H1 (cell line): ENCODE data around the gene PCDHGA1. TPM values are rescaled to one million over a fixed set of nuclear protein-coding genes. Genes with fewer than 3 reads are reported as not detected.

Experiments used
- CTCF ChIA-PET: fragments of 300-600 bp; sonication (Branson Sonifier 250); formaldehyde crosslinking; loops from one replicate; lab custom pipeline; 2021; ENCODE audit not compliant: partially characterized antibody; lab: Charles Lee
- POLR2A ChIA-PET: fragments of 300-600 bp; sonication (Branson Sonifier 250); formaldehyde crosslinking; loops from one replicate; lab custom pipeline; 2021; ENCODE audit warnings: inconsistent platforms; ENCODE audit not compliant: partially characterized antibody; lab: Charles Lee
- DNase-seq, 2 experiments: peaks; one replicate each; pipeline versions ENCODE4 v3.0.0 to v3.0.0-alpha.2; 2010 to 2022; ENCODE audit warnings: low spot score in 2 of 2, low read depth in 1 of 2, mixed read lengths in 1 of 2
- FAIRE-seq: peaks from 2 replicates; lab custom pipeline; 2011; peaks lifted over from hg19 to GRCh38; lab: Jason Lieb, UNC
- H2AFZ ChIP-seq: 2 replicates; pipeline ENCODE4 v1.8.1; 2012; ENCODE audit warnings: low read length, inconsistent platforms
- H2AK5ac ChIP-seq: 2 replicates; pipeline ENCODE4 v1.6.1; 2013; ENCODE audit warnings: low read depth, low read length
- H2BK120ac ChIP-seq: replicated peaks from 2 replicates; pipeline ENCODE3; 2013; ENCODE audit warnings: low read depth, low read length, inconsistent platforms
- H2BK12ac ChIP-seq: 2 replicates; pipeline ENCODE4 v1.6.1; 2013; ENCODE audit warnings: low read depth, low read length
- H2BK15ac ChIP-seq: 2 replicates; pipeline ENCODE4 v1.6.1; 2013; ENCODE audit warnings: low read length
- H2BK20ac ChIP-seq: 2 replicates; pipeline ENCODE4 v1.6.1; 2013; ENCODE audit warnings: low read length
- H2BK5ac ChIP-seq: 2 replicates; pipeline ENCODE4 v1.6.1; 2013; ENCODE audit warnings: low read depth, low read length
- H3K14ac ChIP-seq: 2 replicates; pipeline ENCODE4 v1.6.1; 2013; ENCODE audit warnings: inconsistent platforms; ENCODE audit not compliant: insufficient read length
- H3K18ac ChIP-seq: 2 replicates; pipeline ENCODE4 v1.6.1; 2013; ENCODE audit warnings: low read length; ENCODE audit errors: extremely low read depth
- H3K23ac ChIP-seq: 2 replicates; pipeline ENCODE4 v1.6.1; 2013; ENCODE audit warnings: inconsistent platforms; ENCODE audit not compliant: insufficient read length
- H3K23me2 ChIP-seq: 2 replicates; pipeline ENCODE4 v1.6.1; 2013; ENCODE audit warnings: low read depth, low read length
- H3K27ac ChIP-seq: 2 replicates; pipeline ENCODE4 v1.6.1; 2011; ENCODE audit warnings: low read depth, low read length, inconsistent platforms
- H3K27me3 ChIP-seq, 4 experiments: replicated peaks in 1 of 4; 1 replicate in 1 of 4; 2 replicates in 3 of 4; pipeline versions ENCODE4 v1.6.1 to v1.8.1; 2011 to 2013; ENCODE audit warnings: low read length in 3 of 4, mild to moderate bottlenecking in 3 of 4, inconsistent platforms in 2 of 4, mixed read lengths in 2 of 4, moderate library complexity in 1 of 4; ENCODE audit not compliant: control insufficient read depth in 3 of 4, insufficient read depth in 3 of 4; ENCODE audit errors: extremely low read depth in 1 of 4
- H3K36me3 ChIP-seq, 4 experiments: 2 replicates each; pipeline versions ENCODE4 v1.6.1 to v1.8.1; 2011 to 2013; ENCODE audit warnings: mild to moderate bottlenecking in 4 of 4, low read length in 3 of 4, moderate library complexity in 2 of 4, control low read depth in 1 of 4, inconsistent platforms in 1 of 4; ENCODE audit not compliant: insufficient read depth in 4 of 4, control insufficient read depth in 2 of 4
- H3K4ac ChIP-seq: replicated peaks from 2 replicates; pipeline ENCODE3; 2013; ENCODE audit warnings: low read length, low read depth, mixed read lengths, inconsistent platforms; ENCODE audit not compliant: insufficient read length
- H3K4me1 ChIP-seq, 4 experiments: replicated peaks in 1 of 4; 1 replicate in 1 of 4; 2 replicates in 3 of 4; pipeline versions ENCODE4 v1.6.1 to v1.8.1; 2011 to 2013; ENCODE audit warnings: low read length in 3 of 4, inconsistent platforms in 2 of 4, mixed read lengths in 1 of 4; ENCODE audit not compliant: insufficient read depth in 4 of 4, control insufficient read depth in 3 of 4
- H3K4me2 ChIP-seq, 2 experiments: 2 replicates each; pipeline versions ENCODE4 v1.6.1 to v1.8.1; 2011 to 2013; ENCODE audit warnings: low read depth in 2 of 2, low read length in 2 of 2, control low read depth in 1 of 2, inconsistent platforms in 1 of 2, mild to moderate bottlenecking in 1 of 2; ENCODE audit not compliant: insufficient read depth in 1 of 2
- H3K4me3 ChIP-seq, 4 experiments: fragments of 200-600, 300-600 bp in 1 of 4; sonication (generic), shearing (Covaris generic), sonication (Bioruptor Twin) in 1 of 4; 2 replicates each; pipeline versions ENCODE4 v1.5.1 to v1.8.1; 2011 to 2016; ENCODE audit warnings: low read length in 4 of 4, low read depth in 3 of 4, control low read depth in 2 of 4, inconsistent platforms in 2 of 4, mild to moderate bottlenecking in 2 of 4, mixed read lengths in 1 of 4, moderate library complexity in 1 of 4; ENCODE audit not compliant: insufficient read depth in 2 of 4; ENCODE audit errors: extremely low read depth in 1 of 4
- H3K56ac ChIP-seq: replicated peaks from 2 replicates; pipeline ENCODE3; 2013; ENCODE audit warnings: low read depth, mild to moderate bottlenecking, mixed read lengths, low read length, inconsistent platforms; ENCODE audit not compliant: insufficient read length
- H3K79me1 ChIP-seq: 2 replicates; pipeline ENCODE4 v1.6.1; 2013; ENCODE audit warnings: low read depth, low read length, control low read depth
- H3K79me2 ChIP-seq, 2 experiments: 2 replicates each; pipeline versions ENCODE4 v1.6.1 to v1.8.1; 2012 to 2013; ENCODE audit warnings: low read length in 2 of 2, mild to moderate bottlenecking in 2 of 2, inconsistent platforms in 1 of 2; ENCODE audit not compliant: insufficient read depth in 2 of 2, control insufficient read depth in 1 of 2
- H3K9ac ChIP-seq, 4 experiments: replicated peaks in 1 of 4; 1 replicate in 1 of 4; 2 replicates in 3 of 4; pipeline versions ENCODE4 v1.6.1 to v1.8.1; 2011 to 2013; ENCODE audit warnings: low read depth in 3 of 4, low read length in 3 of 4, control low read depth in 2 of 4, mild to moderate bottlenecking in 2 of 4, moderate library complexity in 2 of 4, inconsistent platforms in 1 of 4; ENCODE audit errors: extremely low read depth in 1 of 4
- H3K9me3 ChIP-seq, 2 experiments: 2 replicates each; pipeline versions ENCODE4 v1.6.1 to v1.8.1; 2012 to 2013; ENCODE audit warnings: mild to moderate bottlenecking in 2 of 2, moderate library complexity in 2 of 2, control low read depth in 1 of 2, inconsistent platforms in 1 of 2, low read depth in 1 of 2, low read length in 1 of 2, mixed read lengths in 1 of 2; ENCODE audit not compliant: insufficient read depth in 2 of 2
- H4K20me1 ChIP-seq, 2 experiments: replicated peaks in 1 of 2; 2 replicates each; pipeline versions ENCODE3 to v1.8.1; 2011 to 2013; ENCODE audit warnings: inconsistent platforms in 2 of 2, low read length in 2 of 2, mild to moderate bottlenecking in 1 of 2; ENCODE audit not compliant: insufficient read depth in 2 of 2, control insufficient read depth in 1 of 2
- H4K5ac ChIP-seq: 2 replicates; pipeline ENCODE4 v1.6.1; 2013; ENCODE audit warnings: low read length, low read depth, mixed read lengths, inconsistent platforms; ENCODE audit not compliant: insufficient read length
- H4K8ac ChIP-seq: 2 replicates; pipeline ENCODE4 v1.8.0; 2013; ENCODE audit warnings: mild to moderate bottlenecking, moderate library complexity, low read length, inconsistent platforms; ENCODE audit not compliant: insufficient read depth; ENCODE audit errors: extremely low read depth
- H4K91ac ChIP-seq: replicated peaks from 2 replicates; pipeline ENCODE3; 2013; ENCODE audit warnings: low read length, mixed read lengths, inconsistent platforms; ENCODE audit not compliant: insufficient read length
- BCL11A ChIP-seq, 2 experiments: IDR thresholded peaks; one replicate each; pipeline ENCODE4 v1.6.1; 2011; ENCODE audit warnings: low read depth in 2 of 2, low read length in 2 of 2, mild to moderate bottlenecking in 2 of 2
- CEBPB ChIP-seq: IDR thresholded peaks from 2 replicates; pipeline ENCODE4 v1.6.1; 2012; ENCODE audit warnings: low read depth, low read length
- EZH2 ChIP-seq: fragments of 200-600 bp; sonication (generic); IDR thresholded peaks from 2 replicates; pipeline ENCODE4 v1.7.1; 2012; ENCODE audit warnings: low read depth, mild to moderate bottlenecking, moderate library complexity, low read length, inconsistent platforms; ENCODE audit not compliant: severe bottlenecking
- GTF2F1 ChIP-seq: IDR thresholded peaks from 2 replicates; pipeline ENCODE4 v1.6.1; 2012; ENCODE audit warnings: low read depth, low read length, improper control_type of control experiment, borderline replicate concordance
- KDM1A ChIP-seq: fragments of 200-600, 300-600 bp; sonication (generic); IDR thresholded peaks from 2 replicates; pipeline ENCODE4 v1.7.1; 2016; ENCODE audit warnings: mild to moderate bottlenecking, low read length, borderline replicate concordance
- POLR2A ChIP-seq, 2 experiments: IDR thresholded peaks; 1 replicate in 1 of 2; 2 replicates in 1 of 2; pipeline ENCODE4 v1.6.1; 2011; ENCODE audit warnings: low read depth in 2 of 2, low read length in 2 of 2, mild to moderate bottlenecking in 2 of 2; ENCODE audit errors: control extremely low read depth in 1 of 2
- RFX5 ChIP-seq: IDR thresholded peaks from 2 replicates; pipeline ENCODE4 v1.6.1; 2011; ENCODE audit warnings: low read depth, low read length, improper control_type of control experiment, borderline replicate concordance
- SP1 ChIP-seq: IDR thresholded peaks from 2 replicates; pipeline ENCODE4 v1.6.1; 2011; ENCODE audit warnings: low read depth, low read length
- TAF1 ChIP-seq: IDR thresholded peaks from 2 replicates; pipeline ENCODE4 v1.6.1; 2011; ENCODE audit warnings: mild to moderate bottlenecking, low read depth, low read length
- YY1 ChIP-seq: IDR thresholded peaks from 2 replicates; pipeline ENCODE4 v1.6.1; 2011; ENCODE audit warnings: low read depth, mild to moderate bottlenecking, low read length
- ZNF274 ChIP-seq: IDR thresholded peaks from 2 replicates; pipeline ENCODE4 v1.7.0; 2012; ENCODE audit warnings: low read length, borderline replicate concordance; ENCODE audit errors: extremely low read depth
- polyA plus RNA-seq, 7 experiments: library from polyadenylated mRNA; depleted of rRNA in 3 of 7; stranded (reverse) in 5 of 7; unstranded in 2 of 7; fragments of >200 nt in 5 of 7; fragments of 200-250 nt in 2 of 7; gene quantifications; 1 replicate in 5 of 7; 2 replicates in 1 of 7; 4 replicates in 1 of 7; pipeline versions ENCODE4 v1.2.1 to v1.2.3, GENCODE V29; 2011 to 2013; ENCODE audit warnings: missing spikeins in 2 of 7, mixed read lengths in 2 of 7
- total RNA-seq: library from RNA; stranded (reverse); fragmentation: NEBNext Ultra II Directional; extraction: Animal tissue kit (Norgen Biotek cat#: 25700); gene quantifications from 2 replicates; pipeline ENCODE4 v1.2.1, GENCODE V29; 2021

PCDHGA1 gene
- total and polyA plus RNA-seq, 2 of the 8 experiments (the other 6 are each of a cell fraction or from before 2014, with no cell fraction given), result 0.57 to 0.89 TPM

DNA sequence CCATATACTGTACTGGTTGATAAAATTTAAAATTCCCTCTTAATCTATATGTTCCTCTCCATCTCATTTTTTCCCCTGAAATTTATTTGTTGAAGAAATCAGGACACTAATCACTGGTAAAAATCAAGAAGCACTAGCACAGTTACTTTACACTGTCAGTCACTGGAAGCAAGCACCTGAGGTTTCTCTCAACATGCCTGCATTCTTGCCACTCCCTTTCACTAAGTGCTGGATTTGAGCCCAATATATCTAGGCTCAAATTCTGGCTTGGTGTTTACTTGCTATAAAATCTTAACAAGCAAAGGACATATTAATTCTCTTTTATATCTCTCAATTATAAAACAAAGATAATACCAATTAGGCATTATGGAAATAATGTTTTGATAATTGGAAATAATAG, 229.8 kb downstream of the PCDHGA1 start:
- DNase-seq (no peak), FAIRE-seq (peak; percentile 68)
- no peak overlapping the region for H3K18ac ChIP-seq
- no peaks in the 10 kb centered on the region for H3K79me1 ChIP-seq
- peak overlapping the region; percentile 73 for H3K27ac ChIP-seq
- no peak overlapping the region for H2AFZ ChIP-seq
- ChIA-PET CTCF (interaction anchor here (0.7 to 6.2 kb wide), 19 partner anchors 12 to 351 kb away, joined by 3 to 74 read pairs (median 4); partner anchors contain the start of genes PCDHB15, PCDHGA10, PCDHGA2 and PCDHGB1), POLR2A (interaction anchor here (1.0 to 1.4 kb wide), 4 partner anchors 36 to 342 kb away, joined by 3 to 6 read pairs (median 4); partner anchors contain the start of gene PCDHGA10)
- H3K4me3 ChIP-seq, result peak overlapping the region in 1 of 4 experiments; percentile 50; a peak in 2 of 8 replicates
- H3K4me2 ChIP-seq, result peak overlapping the region; percentile 4 to 52; a peak in 2 of 4 replicates
- H3K4ac ChIP-seq, result no peak overlapping the region
- peaks cover 3 to 18% (median 6%) of the 10 kb centered on the region in 4 experiments; a peak in 6 of 7 replicates for H3K4me1 ChIP-seq
- H2AK5ac ChIP-seq, result no peak overlapping the region
- H3K27me3 ChIP-seq, result no peaks in the 10 kb centered on the region
- peaks cover 0 to 5% (median 1%) of the 10 kb centered on the region in 4 experiments; a peak in 3 of 8 replicates for H3K36me3 ChIP-seq
- H4K91ac ChIP-seq, result peak overlapping the region; percentile 90
- H3K23ac ChIP-seq, result no peak overlapping the region
- H3K79me2 ChIP-seq, result no peaks in the 10 kb centered on the region
- H3K9me3 ChIP-seq, result no peaks in the 10 kb centered on the region
- no peaks in the 10 kb centered on the region for H4K20me1 ChIP-seq
- H3K14ac ChIP-seq, result no peak overlapping the region
- H2BK20ac ChIP-seq, result no peak overlapping the region
- H4K8ac ChIP-seq, result no peak overlapping the region
- H3K23me2 ChIP-seq, result no peaks in the 10 kb centered on the region
- TF ChIP-seq GTF2F1, result no peak
- no peak for TF ChIP-seq POLR2A (IDR thresholded peaks at IDR 0.05; ENCODE audit: control extremely low read depth in 1 of 2, low read depth in 2 of 2, low read length in 2 of 2)
- TF ChIP-seq KDM1A, result no peak
- TF ChIP-seq RFX5, result no peak
- no peak for TF ChIP-seq YY1
- TF ChIP-seq BCL11A (IDR thresholded peaks at IDR 0.05; ENCODE audit: low read depth in 2 of 2, low read length in 2 of 2), result no peak
- TF ChIP-seq ZNF274, result no peak
- TF ChIP-seq EZH2, result no peak
- no peak for TF ChIP-seq SP1
- TF ChIP-seq TAF1, result no peak
- no peak for TF ChIP-seq CEBPB
- no peak overlapping the region; the same call in 1 of the 2 replicates for H2BK5ac ChIP-seq
- H2BK15ac ChIP-seq, result no peak overlapping the region
- peak overlapping the region; percentile 73 for H4K5ac ChIP-seq
- peak overlapping the region; percentile 72 for H2BK120ac ChIP-seq
- no peak overlapping the region for H2BK12ac ChIP-seq
- H3K56ac ChIP-seq, result no peak overlapping the region
- H3K9ac ChIP-seq, result peak overlapping the region in 2 of 4 experiments; percentile 53 to 61; a peak in 3 of 7 replicates
